ENCODE measurements around the gene PLSCR2.
"Not testable (repeated sequence)": the region's sequence is repeated elsewhere in the genome, so short reads cannot be mapped to it uniquely, and the experiment has no call there.

The PLSCR2 gene

DNA sequence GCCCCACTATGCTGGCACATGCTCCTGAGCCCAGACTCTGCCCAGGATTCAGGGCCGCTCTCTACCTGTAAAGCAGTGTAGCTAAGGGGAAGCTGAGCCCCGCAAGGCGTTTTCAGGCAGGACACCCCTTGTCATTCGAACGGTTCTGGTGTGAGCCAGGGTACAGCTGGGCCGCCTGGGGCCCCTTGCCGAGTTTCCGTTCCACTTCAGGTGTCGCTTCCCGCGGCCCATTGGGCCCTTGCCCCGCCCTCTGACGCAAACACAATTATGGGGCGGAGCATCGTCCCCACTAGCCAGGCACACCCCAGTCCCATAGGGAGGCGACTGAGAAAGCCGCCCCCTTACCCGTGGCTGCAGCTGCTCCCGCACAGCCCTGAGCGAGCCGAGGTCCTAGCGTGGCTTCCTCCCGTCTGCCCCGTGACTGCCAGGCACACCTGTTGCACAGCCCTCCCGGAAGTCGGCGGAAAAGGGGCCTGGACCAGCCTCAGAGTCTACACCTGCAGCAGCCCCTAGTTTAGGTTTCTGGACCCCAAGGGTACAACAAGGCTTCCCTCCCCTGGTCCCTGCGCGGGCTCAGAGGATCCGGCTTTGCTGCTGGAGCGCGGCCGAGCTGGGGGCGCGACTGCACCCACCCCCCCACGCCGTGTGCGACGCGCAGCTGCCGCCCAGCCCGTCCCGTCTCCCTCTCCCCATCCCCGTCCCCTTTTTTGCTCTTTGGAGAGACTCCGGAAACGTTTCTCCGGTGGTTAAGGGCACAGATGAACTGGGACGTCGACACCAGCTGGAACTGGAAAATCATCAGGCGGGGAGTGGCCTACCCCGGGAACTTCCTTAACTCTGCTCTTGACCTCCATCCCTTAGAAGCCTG is at the start of gene PLSCR2:
PLSCR2 (minus strand) TSS at position 412 of the 868 bp plus-strand sequence. CDS start 9,657 bp downstream, outside the sequence.
- peak; percentile 84 for DNase-seq

GRCh38 chr3:146517684-146518435 is 48.5 kb upstream of the PLSCR2 start:
- no peak for DNase-seq

- DNase-seq, result no peak
Measured at GRCh38 chr3:146513386-146514051, 44.2 kb upstream of the PLSCR2 start.

GRCh38 chr3:146511402-146512134 is 42.2 kb upstream of the PLSCR2 start:
- no peak for DNase-seq

DNA sequence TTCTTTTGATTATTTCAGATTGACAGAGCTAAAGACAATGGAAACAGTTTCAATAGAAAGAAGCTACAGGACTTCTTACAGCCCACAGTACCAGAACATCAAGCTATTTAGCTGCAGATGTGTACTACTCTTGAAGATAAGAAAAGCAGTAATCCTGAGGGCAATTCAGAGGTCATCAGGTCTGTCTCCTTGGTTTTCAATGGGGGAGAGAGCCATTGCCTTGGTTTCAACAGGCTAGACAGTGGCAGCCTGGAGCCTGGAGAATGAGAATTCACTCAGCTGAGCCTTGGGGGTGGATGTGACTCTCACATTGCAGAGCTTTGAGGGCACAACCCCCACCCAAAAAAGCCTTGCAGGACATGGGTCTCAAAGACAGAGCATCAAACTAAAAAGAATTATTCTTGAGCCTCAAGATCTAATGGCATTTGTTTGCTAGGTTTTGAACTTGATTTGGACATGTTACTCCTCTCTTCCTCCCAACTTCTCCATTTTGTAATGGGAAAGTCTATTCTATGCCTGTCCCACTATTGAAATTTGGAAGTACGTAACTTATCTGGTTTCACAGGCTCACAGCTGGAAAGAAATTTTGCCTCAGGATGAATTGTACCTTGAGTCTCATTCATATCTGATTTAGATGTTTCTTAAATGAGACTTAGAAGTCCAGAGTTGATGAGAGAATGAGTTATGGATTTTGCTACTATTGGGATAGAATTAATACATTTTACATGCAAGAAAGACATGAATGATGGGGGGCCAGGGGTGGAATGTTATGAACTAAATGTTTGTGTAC is 38.2 kb upstream of the PLSCR2 start:
- DNase-seq, result no peak

- no peak for DNase-seq
Measured at GRCh38 chr3:146505516-146505915, 36.2 kb upstream of the PLSCR2 start.

DNA sequence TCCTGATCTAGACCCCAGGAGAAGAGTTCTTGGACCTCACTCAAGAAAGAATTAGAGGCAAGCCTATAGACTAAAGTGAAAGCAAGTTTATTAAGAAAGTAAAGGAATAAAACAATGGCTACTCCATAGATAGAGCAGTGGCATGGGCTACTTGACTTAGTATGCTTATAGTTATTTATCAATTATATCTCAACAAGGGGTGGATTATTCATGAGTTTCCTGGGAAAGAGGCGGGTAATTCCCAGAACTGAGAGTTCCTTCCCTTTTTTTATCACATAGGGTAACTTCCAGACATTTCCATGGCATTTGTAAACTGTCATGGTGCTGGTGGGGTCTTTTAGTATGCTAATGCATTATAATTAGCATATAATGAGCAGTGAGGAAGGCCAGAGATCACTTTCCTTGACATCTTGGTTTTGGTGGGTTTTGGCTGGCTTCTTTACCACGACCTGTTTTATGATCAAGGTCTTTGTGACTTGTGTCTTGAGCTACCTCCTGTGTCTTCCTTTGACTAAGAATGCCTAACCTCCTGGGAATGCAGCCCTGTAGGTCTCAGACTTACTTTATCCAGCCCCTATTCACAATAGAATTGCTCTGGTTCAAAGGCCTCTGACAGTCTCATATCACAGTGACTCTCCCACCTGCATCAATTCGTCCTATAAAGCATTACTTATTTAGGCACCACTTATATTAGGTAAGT is 35.3 kb upstream of the PLSCR2 start:
- no peak for DNase-seq

DNA sequence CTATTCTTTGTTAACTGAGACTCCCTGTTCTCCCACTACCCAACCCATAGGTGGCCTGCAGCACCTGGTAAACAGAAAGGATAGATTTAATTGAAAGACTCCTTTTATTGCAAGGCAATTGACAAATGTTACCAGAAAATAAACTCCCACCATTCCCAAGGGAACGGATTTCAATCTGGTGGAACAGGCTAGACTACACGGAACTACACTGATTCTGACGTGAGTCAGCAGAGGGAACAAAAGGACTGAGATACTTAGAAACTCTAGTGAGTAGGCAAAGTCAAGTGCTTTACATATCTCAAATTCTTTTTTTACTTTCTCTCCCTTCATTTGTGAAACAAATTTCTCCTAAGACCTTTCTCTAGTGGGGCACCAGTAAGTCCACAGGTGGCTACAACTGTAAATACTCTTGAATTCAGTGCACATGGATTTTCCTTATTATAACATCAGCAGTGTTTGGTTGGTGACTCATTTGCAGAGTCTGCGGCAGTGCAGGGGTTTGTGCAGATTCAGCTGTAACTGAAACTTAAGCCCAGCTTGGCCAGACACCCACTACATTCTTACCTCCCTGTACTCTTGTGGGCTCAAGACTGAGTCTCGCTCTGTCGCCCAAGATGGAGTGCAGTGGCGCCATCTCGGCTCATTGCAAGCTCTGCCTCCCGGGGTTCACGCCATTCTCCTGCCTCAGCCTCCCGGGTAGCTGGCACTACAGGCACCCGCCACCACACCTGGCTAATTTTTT is 34.3 kb upstream of the PLSCR2 start:
- DNase-seq, result no peak

- DNase-seq, result no peak
Measured at GRCh38 chr3:146502887-146503460, 33.6 kb upstream of the PLSCR2 start.

DNA sequence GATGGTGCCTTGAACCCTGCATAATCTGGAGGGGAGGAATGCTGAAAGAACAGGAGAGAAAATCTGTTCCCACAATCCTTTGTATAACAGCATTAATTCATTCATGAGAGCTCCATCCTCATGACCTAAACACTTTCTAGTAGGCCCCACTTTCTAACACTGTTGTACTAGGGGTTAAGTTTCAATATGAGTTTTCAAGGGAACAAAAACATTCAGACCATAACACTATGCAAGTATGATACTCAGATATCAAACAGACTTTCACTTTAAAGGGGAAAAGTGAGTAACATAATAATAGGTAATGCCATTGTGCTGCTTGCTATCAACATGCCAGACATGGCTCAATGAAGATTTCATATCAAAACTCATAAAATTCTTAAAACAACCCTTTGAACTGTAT is 32.4 kb upstream of the PLSCR2 start:
- no peak for DNase-seq

GRCh38 chr3:146499701-146500100 is 30.3 kb upstream of the PLSCR2 start:
- no peak for DNase-seq

DNA sequence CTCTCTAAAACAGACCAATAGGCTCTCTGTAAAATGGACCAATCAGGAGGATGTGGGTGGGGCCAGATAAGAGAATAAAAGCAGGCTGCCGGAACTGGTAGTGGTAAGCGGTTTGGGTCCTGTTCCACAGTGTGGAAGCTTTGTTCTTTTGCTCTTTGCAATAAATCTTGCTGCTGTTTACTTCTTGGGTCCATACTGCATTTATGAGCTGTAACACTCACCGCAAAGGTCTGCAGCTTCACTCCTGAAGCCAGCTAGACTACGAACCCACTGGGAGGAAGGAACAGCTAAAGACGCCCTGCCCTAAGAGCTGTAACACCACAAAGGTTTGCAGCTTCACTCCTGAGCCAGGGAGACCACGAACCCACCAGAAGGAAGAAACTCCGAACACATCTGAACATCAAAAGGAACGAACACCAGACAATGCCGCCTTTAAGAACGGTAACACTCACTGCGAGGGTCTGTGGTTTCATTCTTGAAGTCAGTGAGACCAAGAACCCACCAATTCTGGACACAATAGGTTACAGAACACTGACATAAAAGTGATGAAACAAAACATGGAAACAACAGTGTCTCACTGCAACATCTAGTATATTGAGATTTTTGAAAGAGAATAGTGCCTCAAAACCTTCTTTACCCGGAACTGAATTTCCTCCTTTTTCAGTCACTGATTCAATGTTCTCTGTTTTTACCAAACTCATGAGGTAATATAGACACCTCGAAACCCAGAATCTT is 28.8 kb upstream of the PLSCR2 start:
- DNase-seq, result peak; percentile 40

- DNase-seq, result not testable (repeated sequence)
Measured at GRCh38 chr3:146497145-146497843, 27.9 kb upstream of the PLSCR2 start.

DNA sequence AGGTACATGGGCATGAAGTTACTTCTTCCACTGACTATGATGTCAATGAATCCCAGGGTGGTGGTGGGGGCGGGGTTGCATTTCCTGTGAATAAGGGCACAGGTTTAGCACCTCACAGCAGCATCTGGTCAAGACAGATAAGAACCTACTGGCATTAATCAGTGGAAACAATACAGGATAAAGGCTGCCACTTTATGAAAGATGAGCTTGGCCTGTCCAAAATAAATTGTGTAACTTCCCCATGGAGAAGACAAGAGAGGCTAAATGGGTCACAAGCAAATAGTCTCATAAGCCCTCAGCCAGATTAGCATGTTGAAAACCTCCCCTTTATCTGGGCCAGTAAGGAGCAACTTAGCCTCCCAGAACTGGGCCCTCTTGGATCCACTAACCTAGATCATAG is 27.4 kb upstream of the PLSCR2 start:
- no peak for DNase-seq

GRCh38 chr3:146496251-146496650 is 26.9 kb upstream of the PLSCR2 start:
- no peak for DNase-seq

- DNase-seq, result no peak
Measured at GRCh38 chr3:146493761-146494160, 24.4 kb upstream of the PLSCR2 start.

GRCh38 chr3:146493221-146493620 is 23.9 kb upstream of the PLSCR2 start:
- no peak for DNase-seq

- no peak for DNase-seq
Measured at GRCh38 chr3:146491303-146491702, 21.9 kb upstream of the PLSCR2 start.

DNA sequence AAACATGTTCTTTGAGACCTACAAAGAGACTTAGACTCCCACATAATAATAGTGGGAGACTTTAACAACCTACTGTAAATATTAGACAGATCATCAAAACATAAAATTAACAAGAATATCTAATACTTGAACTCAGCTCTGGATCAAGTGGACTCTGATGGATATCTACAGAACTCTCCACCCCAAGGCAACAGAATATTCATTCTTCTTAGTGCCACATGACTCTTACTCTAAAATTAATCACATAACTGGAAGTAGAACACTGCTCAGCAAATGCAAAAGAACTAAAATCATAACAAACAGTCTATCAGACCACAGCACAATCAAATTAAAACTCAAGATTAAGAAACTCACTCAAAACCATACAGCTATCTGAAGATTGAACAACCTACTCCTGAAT is 15.9 kb upstream of the PLSCR2 start:
- no peak for DNase-seq
